Neural progenitor cell (in vitro differentiated cells): ENCODE data around the gene GDNF. TPM values are rescaled to one million over a fixed set of nuclear protein-coding genes. Genes with fewer than 3 reads are reported as not detected.

ENCODE experiments used
- DNase-seq: peaks from one replicate; pipeline ENCODE4 v3.0.0-alpha.2; 2016; ENCODE audit warnings: low spot score
- H2AFZ ChIP-seq: fragments of 200-600 bp; sonication (generic); replicated peaks from 2 replicates; pipeline ENCODE4 v1.6.1; 2016; ENCODE audit warnings: antibody characterized with exemption
- H3F3A ChIP-seq: fragments of 200-600 bp; sonication (generic); 2 replicates; pipeline ENCODE4 v1.6.1; 2016; ENCODE audit warnings: antibody characterized with exemption, low read depth
- H3K27ac ChIP-seq: fragments of 200-600 bp; sonication (generic); 2 replicates; pipeline ENCODE4 v1.5.1; 2016; ENCODE audit warnings: mild to moderate bottlenecking
- H3K27me3 ChIP-seq: fragments of 200-600 bp; sonication (generic); 2 replicates; pipeline ENCODE4 v1.6.1; 2016; ENCODE audit warnings: mild to moderate bottlenecking, moderate library complexity
- H3K36me3 ChIP-seq: fragments of 200-600 bp; sonication (generic); 2 replicates; pipeline ENCODE4 v1.5.1; 2016
- H3K4me1 ChIP-seq: fragments of 200-600 bp; sonication (generic); 2 replicates; pipeline ENCODE4 v1.6.1; 2016; ENCODE audit warnings: mixed run types
- H3K4me2 ChIP-seq: fragments of 200-600 bp; sonication (generic); 2 replicates; pipeline ENCODE4 v1.6.1; 2016
- H3K4me3 ChIP-seq: fragments of 200-600 bp; sonication (generic); 2 replicates; pipeline ENCODE4 v1.5.1; 2016
- H3K79me2 ChIP-seq: fragments of 200-600 bp; sonication (generic); 2 replicates; pipeline ENCODE4 v1.6.1; 2016; ENCODE audit warnings: low read depth
- H3K9ac ChIP-seq: fragments of 200-600 bp; sonication (generic); 2 replicates; pipeline ENCODE4 v1.6.1; 2016
- H3K9me3 ChIP-seq: fragments of 200-600 bp; sonication (generic); 2 replicates; pipeline ENCODE4 v1.5.1; 2016; ENCODE audit warnings: low read depth
- H4K20me1 ChIP-seq: fragments of 200-600 bp; sonication (generic); 2 replicates; pipeline ENCODE4 v1.6.1; 2016; ENCODE audit warnings: low read depth
- H3K27ac Mint-ChIP-seq: 3 replicates; pipeline ENCODE4 v1.8.0; 2021; ENCODE audit warnings: mixed read lengths
- H3K27me3 Mint-ChIP-seq: 2 replicates; pipeline ENCODE4 v1.8.0; 2022; ENCODE audit warnings: low read depth, mild to moderate bottlenecking, inconsistent platforms, moderate library complexity, mixed read lengths; ENCODE audit not compliant: insufficient read depth
- H3K36me3 Mint-ChIP-seq: 3 replicates; pipeline ENCODE4 v1.8.0; 2021; ENCODE audit warnings: mixed read lengths
- H3K4me1 Mint-ChIP-seq: 3 replicates; pipeline ENCODE4 v1.8.0; 2021; ENCODE audit warnings: mixed read lengths
- H3K4me3 Mint-ChIP-seq: 3 replicates; pipeline ENCODE4 v1.8.0; 2021; ENCODE audit warnings: mild to moderate bottlenecking, moderate library complexity, mixed read lengths
- H3K9me3 Mint-ChIP-seq: 3 replicates; pipeline ENCODE4 v1.8.0; 2020; ENCODE audit warnings: mixed read lengths
- CTCF ChIP-seq: fragments of 200-600 bp; sonication (generic); IDR thresholded peaks from 2 replicates; pipeline ENCODE4 v1.5.1; 2017; ENCODE audit warnings: antibody characterized with exemption, mild to moderate bottlenecking
- EZH2 ChIP-seq: fragments of 200-600 bp; sonication (generic); IDR thresholded peaks from 2 replicates; pipeline ENCODE4 v1.6.1; 2017; ENCODE audit warnings: antibody characterized with exemption, mild to moderate bottlenecking, moderate library complexity
- EZH2phosphoT487 ChIP-seq: fragments of 200-600 bp; sonication (generic); IDR thresholded peaks from 2 replicates; pipeline ENCODE4 v1.6.1; 2017; ENCODE audit warnings: antibody characterized with exemption
- total RNA-seq: library from RNA; depleted of rRNA; stranded (reverse); fragments of >200 nt; gene quantifications from 2 replicates; pipeline ENCODE4 v1.2.3, GENCODE V29; 2015; ENCODE audit warnings: low replicate concordance

Gene GDNF
- total RNA-seq, 1 donor from 2014 or later = not detected

- Mint-ChIP-seq H3K36me3 (no peaks in the 10 kb centered on the region), H3K27me3 (peaks cover 11% of the 10 kb centered on the region), H3K4me1 (peaks cover 7% of the 10 kb centered on the region), H3K27ac (no peak overlapping the region), H3K4me3 (no peak overlapping the region), H3K9me3 (no peaks in the 10 kb centered on the region)
- Histone ChIP-seq H3K4me1 (peaks cover 7% of the 10 kb centered on the region), H4K20me1 (peaks cover 3% of the 10 kb centered on the region), H3K36me3 (no peaks in the 10 kb centered on the region), H3K9me3 (no peaks in the 10 kb centered on the region), H3K4me3 (no peak overlapping the region), H2AFZ (no peak overlapping the region), H3K79me2 (no peaks in the 10 kb centered on the region), H3F3A (peaks cover 7% of the 10 kb centered on the region), H3K27ac (no peak overlapping the region), H3K4me2 (no peak overlapping the region), H3K27me3 (peaks cover 19% of the 10 kb centered on the region), H3K9ac (no peak overlapping the region)
- DNase-seq = no peak
- TF ChIP-seq EZH2phosphoT487 (no peak), EZH2 (no peak), CTCF (no peak)
Observed at GRCh38 chr5:37882636-37883035, 42.8 kb upstream of the GDNF start.

- no peak overlapping the region for H3K4me2 ChIP-seq
- peaks cover 4% of the 10 kb centered on the region for H3K4me1 Mint-ChIP-seq
- no peak overlapping the region for H3K4me3 Mint-ChIP-seq
- no peak overlapping the region for H2AFZ ChIP-seq
- H3K27me3 Mint-ChIP-seq = peaks cover 11% of the 10 kb centered on the region
- no peak for DNase-seq
- H3F3A ChIP-seq = no peaks in the 10 kb centered on the region
- no peaks in the 10 kb centered on the region for H3K36me3 Mint-ChIP-seq
- no peak overlapping the region for H3K9ac ChIP-seq
- H3K27me3 ChIP-seq = peaks cover 14% of the 10 kb centered on the region
- no peaks in the 10 kb centered on the region for H3K9me3 ChIP-seq
- H3K27ac ChIP-seq = no peak overlapping the region
- TF ChIP-seq CTCF (no peak), EZH2 (no peak), EZH2phosphoT487 (no peak)
- no peaks in the 10 kb centered on the region for H3K9me3 Mint-ChIP-seq
- no peak overlapping the region for H3K4me3 ChIP-seq
- no peak overlapping the region for H3K27ac Mint-ChIP-seq
- H3K4me1 ChIP-seq = no peaks in the 10 kb centered on the region
- H4K20me1 ChIP-seq = no peaks in the 10 kb centered on the region
- H3K79me2 ChIP-seq = no peaks in the 10 kb centered on the region
- H3K36me3 ChIP-seq = no peaks in the 10 kb centered on the region
Observed at GRCh38 chr5:37881359-37881758, 41.5 kb upstream of the GDNF start.

GRCh38 chr5:37876943-37877342 lies 37.1 kb upstream of the GDNF start:
- H3K9ac ChIP-seq = no peak overlapping the region
- H3K4me1 ChIP-seq = no peaks in the 10 kb centered on the region
- no peaks in the 10 kb centered on the region for H4K20me1 ChIP-seq
- H3F3A ChIP-seq = no peaks in the 10 kb centered on the region
- H3K4me3 ChIP-seq = no peak overlapping the region
- DNase-seq = no peak
- H3K27ac ChIP-seq = no peak overlapping the region
- TF ChIP-seq EZH2phosphoT487 (no peak), CTCF (no peak), EZH2 (no peak)
- H3K36me3 Mint-ChIP-seq = no peaks in the 10 kb centered on the region
- no peaks in the 10 kb centered on the region for H3K36me3 ChIP-seq
- H3K27ac Mint-ChIP-seq = no peak overlapping the region
- no peak overlapping the region for H3K4me2 ChIP-seq
- H3K9me3 ChIP-seq = no peaks in the 10 kb centered on the region
- H3K4me1 Mint-ChIP-seq = peaks cover 7% of the 10 kb centered on the region
- H3K9me3 Mint-ChIP-seq = peaks cover 2% of the 10 kb centered on the region
- H3K27me3 ChIP-seq = no peaks in the 10 kb centered on the region
- H2AFZ ChIP-seq = no peak overlapping the region
- H3K79me2 ChIP-seq = no peaks in the 10 kb centered on the region
- H3K4me3 Mint-ChIP-seq = no peak overlapping the region
- peaks cover 8% of the 10 kb centered on the region for H3K27me3 Mint-ChIP-seq

GRCh38 chr5:37876245-37876644 lies 36.4 kb upstream of the GDNF start:
- no peak overlapping the region for H3K4me3 Mint-ChIP-seq
- Histone ChIP-seq H4K20me1 (no peaks in the 10 kb centered on the region), H3K4me1 (no peaks in the 10 kb centered on the region), H3K4me3 (no peak overlapping the region), H3F3A (no peaks in the 10 kb centered on the region), H3K27me3 (no peaks in the 10 kb centered on the region), H3K36me3 (no peaks in the 10 kb centered on the region), H3K4me2 (no peak overlapping the region), H3K79me2 (no peaks in the 10 kb centered on the region), H2AFZ (no peak overlapping the region), H3K9ac (no peak overlapping the region), H3K27ac (no peak overlapping the region), H3K9me3 (no peaks in the 10 kb centered on the region)
- H3K27ac Mint-ChIP-seq = no peak overlapping the region
- H3K4me1 Mint-ChIP-seq = peaks cover 7% of the 10 kb centered on the region
- no peaks in the 10 kb centered on the region for H3K36me3 Mint-ChIP-seq
- H3K9me3 Mint-ChIP-seq = peaks cover 2% of the 10 kb centered on the region
- DNase-seq = no peak
- peaks cover 7% of the 10 kb centered on the region for H3K27me3 Mint-ChIP-seq
- TF ChIP-seq EZH2 = no peak
- TF ChIP-seq CTCF = no peak
- no peak for TF ChIP-seq EZH2phosphoT487
